Activated CD4-positive, alpha-beta T cell treated with anti-CD3 and anti-CD28 coated beads, Interleukin-2, amount 10 ng/mL, durations not matched to agents 7 days and 5 days (primary cell): ENCODE data around the gene NINJ2. TPM values are rescaled to one million over a fixed set of nuclear protein-coding genes. Genes with fewer than 3 reads are reported as not detected.
"Not testable (repeated sequence)": the region's sequence is repeated elsewhere in the genome, so short reads cannot be mapped to it uniquely, and the experiment has no call there.

Source experiments
- CTCF ChIA-PET: fragments of 350-600 bp; sonication (Branson Sonifier 250); formaldehyde crosslinking; loops from one replicate; lab custom pipeline; 2021; ENCODE audit warnings: antibody characterized with exemption; lab: Charles Lee
- POLR2A ChIA-PET: fragments of 350-600 bp; sonication (Branson Sonifier 250); formaldehyde crosslinking; loops from one replicate; lab custom pipeline; 2021; ENCODE audit warnings: antibody characterized with exemption; lab: Charles Lee
- DNase-seq: peaks from one replicate; pipeline ENCODE4 v3.0.0-alpha.2; 2020
- H3K27ac Mint-ChIP-seq: one replicate; pipeline ENCODE4 v1.8.0; 2021; ENCODE audit warnings: mild to moderate bottlenecking, moderate library complexity, mixed read lengths
- H3K27me3 Mint-ChIP-seq: one replicate; pipeline ENCODE4 v1.8.0; 2021; ENCODE audit warnings: mixed read lengths
- H3K36me3 Mint-ChIP-seq: one replicate; pipeline ENCODE4 v1.8.0; 2021; ENCODE audit warnings: low read depth, mixed read lengths
- H3K4me1 Mint-ChIP-seq: one replicate; pipeline ENCODE4 v1.8.0; 2021; ENCODE audit warnings: mixed read lengths
- H3K4me3 Mint-ChIP-seq: one replicate; pipeline ENCODE4 v1.8.0; 2021; ENCODE audit warnings: mild to moderate bottlenecking, moderate library complexity, mixed read lengths
- H3K9me3 Mint-ChIP-seq: one replicate; pipeline ENCODE4 v1.8.0; 2021; ENCODE audit warnings: mixed read lengths
- total RNA-seq, 2 experiments: library from RNA; stranded (reverse); gene quantifications; one replicate each; pipeline ENCODE4 v1.2.3, GENCODE V29; 2021

NINJ2 gene
- total RNA-seq, 2 experiments from 2014 or later = 6.7 to 7.4 TPM

GRCh38 chr12:587132-588023 is 75.9 kb downstream of the NINJ2 start:
- Mint-ChIP-seq H3K9me3 (no peaks in the 10 kb centered on the region), H3K36me3 (no peaks in the 10 kb centered on the region), H3K27me3 (no peaks in the 10 kb centered on the region), H3K27ac (no peak overlapping the region), H3K4me3 (no peak overlapping the region), H3K4me1 (peaks cover 3% of the 10 kb centered on the region)
- ChIA-PET POLR2A (no interaction called here), CTCF (interaction anchor here (0.7 to 2.4 kb wide), 4 partner anchors 11 to 164 kb away, joined by 3 to 12 read pairs (median 4); no protein-coding TSS in a partner anchor)
- no peak for DNase-seq

- Mint-ChIP-seq H3K4me3 (no peak overlapping the region), H3K27me3 (no peaks in the 10 kb centered on the region), H3K4me1 (peaks cover 3% of the 10 kb centered on the region), H3K9me3 (no peaks in the 10 kb centered on the region), H3K36me3 (no peaks in the 10 kb centered on the region), H3K27ac (no peak overlapping the region)
- DNase-seq = no peak
- POLR2A ChIA-PET = no interaction called here
- CTCF ChIA-PET = interaction anchor here (0.9 to 2.4 kb wide), 4 partner anchors 10 to 165 kb away, joined by 3 to 12 read pairs (median 4); no protein-coding TSS in a partner anchor
Measured at GRCh38 chr12:586318-587071, 76.8 kb downstream of the NINJ2 start.

GRCh38 chr12:585062-586061 is 77.9 kb downstream of the NINJ2 start:
- H3K9me3 Mint-ChIP-seq = no peaks in the 10 kb centered on the region
- H3K4me1 Mint-ChIP-seq = peaks cover 3% of the 10 kb centered on the region
- ChIA-PET CTCF (interaction anchor here (1.0 to 2.4 kb wide), 3 partner anchors 8 to 15 kb away, joined by 3 to 12 read pairs (median 4); no protein-coding TSS in a partner anchor), POLR2A (no interaction called here)
- no peaks in the 10 kb centered on the region for H3K27me3 Mint-ChIP-seq
- H3K36me3 Mint-ChIP-seq = no peaks in the 10 kb centered on the region
- no peak overlapping the region for H3K27ac Mint-ChIP-seq
- DNase-seq = no peak
- no peak overlapping the region for H3K4me3 Mint-ChIP-seq

- CTCF ChIA-PET = no interaction called here
- DNase-seq = no peak
Measured at GRCh38 chr12:583251-583869, 79.9 kb downstream of the NINJ2 start.

GRCh38 chr12:581746-582145 is 81.5 kb downstream of the NINJ2 start:
- H3K27ac Mint-ChIP-seq = no peak overlapping the region
- no peaks in the 10 kb centered on the region for H3K27me3 Mint-ChIP-seq
- no peak overlapping the region for H3K4me3 Mint-ChIP-seq
- H3K9me3 Mint-ChIP-seq = no peaks in the 10 kb centered on the region
- H3K36me3 Mint-ChIP-seq = no peaks in the 10 kb centered on the region
- ChIA-PET CTCF (interaction anchor here (1.2 kb wide), 1 partner anchor 368 kb away, joined by 3 read pairs; the partner anchor contains the start of gene RAD52), POLR2A (no interaction called here)
- DNase-seq = no peak
- H3K4me1 Mint-ChIP-seq = peaks cover 4% of the 10 kb centered on the region

More at GRCh38 chr12:583251-583869, 79.9 kb downstream of the NINJ2 start:
- H3K36me3 Mint-ChIP-seq = no peaks in the 10 kb centered on the region
- H3K27me3 Mint-ChIP-seq = no peaks in the 10 kb centered on the region
- no peaks in the 10 kb centered on the region for H3K9me3 Mint-ChIP-seq
- POLR2A ChIA-PET = no interaction called here
- no peak overlapping the region for H3K4me3 Mint-ChIP-seq
- no peaks in the 10 kb centered on the region for H3K4me1 Mint-ChIP-seq
- H3K27ac Mint-ChIP-seq = no peak overlapping the region

- Mint-ChIP-seq H3K4me3 (no peak overlapping the region), H3K9me3 (no peaks in the 10 kb centered on the region), H3K27me3 (no peaks in the 10 kb centered on the region), H3K27ac (no peak overlapping the region), H3K4me1 (peaks cover 9% of the 10 kb centered on the region), H3K36me3 (no peaks in the 10 kb centered on the region)
- POLR2A ChIA-PET = no interaction called here
- CTCF ChIA-PET = interaction anchor here (1.2 to 1.3 kb wide), 2 partner anchors 26 to 368 kb away, joined by 3 read pairs; partner anchors contain the start of gene RAD52
- DNase-seq = no peak
Measured at GRCh38 chr12:581321-581720, 81.9 kb downstream of the NINJ2 start.

- DNase-seq = no peak
- Mint-ChIP-seq H3K4me1 (peaks cover 13% of the 10 kb centered on the region), H3K9me3 (no peaks in the 10 kb centered on the region), H3K36me3 (no peaks in the 10 kb centered on the region), H3K27ac (no peak overlapping the region), H3K4me3 (no peak overlapping the region), H3K27me3 (no peaks in the 10 kb centered on the region)
- POLR2A ChIA-PET = no interaction called here
- CTCF ChIA-PET = interaction anchor here (0.6 to 6.5 kb wide), 4 partner anchors 27 to 399 kb away, joined by 3 to 91 read pairs (median 4); partner anchors contain the start of genes RAD52 and WNK1
Measured at GRCh38 chr12:580813-581212, 82.4 kb downstream of the NINJ2 start.

- CTCF ChIA-PET = interaction anchor here (0.9 to 6.5 kb wide), 2 partner anchors 52 to 173 kb away, joined by 3 to 91 read pairs; partner anchors contain the start of gene WNK1
- Mint-ChIP-seq H3K4me3 (no peak overlapping the region), H3K27me3 (no peaks in the 10 kb centered on the region), H3K9me3 (peaks cover 2% of the 10 kb centered on the region), H3K36me3 (peaks cover 8% of the 10 kb centered on the region), H3K27ac (no peak overlapping the region), H3K4me1 (peaks cover 23% of the 10 kb centered on the region)
- DNase-seq = no peak
- POLR2A ChIA-PET = no interaction called here
Measured at GRCh38 chr12:579420-580110, 83.7 kb downstream of the NINJ2 start.

- Mint-ChIP-seq H3K4me1 (peaks cover 27% of the 10 kb centered on the region), H3K27ac (no peak overlapping the region), H3K27me3 (no peaks in the 10 kb centered on the region), H3K36me3 (peaks cover 10% of the 10 kb centered on the region), H3K9me3 (peaks cover 4% of the 10 kb centered on the region), H3K4me3 (no peak overlapping the region)
- CTCF ChIA-PET = interaction anchor here (0.9 to 6.5 kb wide), 2 partner anchors 53 to 174 kb away, joined by 3 to 91 read pairs; partner anchors contain the start of gene WNK1
- POLR2A ChIA-PET = no interaction called here
- DNase-seq = no peak
Measured at GRCh38 chr12:578748-579419, 84.4 kb downstream of the NINJ2 start.

GRCh38 chr12:577994-578747 is 85.1 kb downstream of the NINJ2 start:
- Mint-ChIP-seq H3K4me1 (peaks cover 33% of the 10 kb centered on the region), H3K36me3 (peaks cover 13% of the 10 kb centered on the region)
- CTCF ChIA-PET = interaction anchor here (2.7 to 6.5 kb wide), 2 partner anchors 8 to 174 kb away, joined by 12 to 91 read pairs; partner anchors contain the start of gene WNK1
- H3K27me3 Mint-ChIP-seq, H3K4me3 Mint-ChIP-seq, H3K27ac Mint-ChIP-seq, DNase-seq, POLR2A ChIA-PET, H3K9me3 Mint-ChIP-seq: not testable (repeated sequence)
